A549 treated with DMSO at 1 μM for 4 hours (cell line): ENCODE measurements around the gene NOD1. TPM values are rescaled to one million over a fixed set of nuclear protein-coding genes. Genes with fewer than 3 reads are reported as not detected.

Experiments used
- total RNA-seq: library from RNA; stranded (reverse); fragments of 200-300 nt; extraction: Qiagen RNA extraction; gene quantifications from 5 replicates; pipeline ENCODE4 v1.2.3, GENCODE V29; 2022; ENCODE audit warnings: low read depth

The NOD1 gene
- total RNA-seq, result 4.3 to 7.2 TPM (median 6.1 TPM) in 5 replicates

GRCh38 chr7:30478349-30479201, at the start of gene NOD1:
TSS of gene NOD1 (minus strand) at chr7:30478784. CDS start at chr7:30456921, 21,863 bp downstream.

GRCh38 chr7:30504301-30505173, 26.0 kb upstream of the NOD1 start, which contains the start of gene GGCT:
TSS of gene GGCT (minus strand) at chr7:30504829. CDS start at chr7:30504709, 120 bp downstream.

Other genes with a start within 250 kb of the NOD1 start
- 5.2 to 8.3 TPM (median 6.8 TPM) in 5 replicates for gene ZNRF2, start 194.2 kb downstream of the NOD1 start, total RNA-seq
- 70.7 to 84.8 TPM (median 74.9 TPM) in 5 replicates for gene GGCT, start 26.0 kb upstream of the NOD1 start, total RNA-seq
- gene GARS1, start 116.1 kb upstream of the NOD1 start, total RNA-seq, result 140 to 158 TPM (median 154 TPM) in 5 replicates
- gene CRHR2, start 203.7 kb upstream of the NOD1 start, total RNA-seq, result not detected in 5 replicates